Stimulated activated CD4-positive, alpha-beta T cell treated with anti-CD3 and anti-CD28 coated beads, Interleukin-15, amount 100 ng/mL, for 48 hours (primary cell): ENCODE data around the gene PRKD2.

ENCODE experiments used
- DNase-seq, 2 donors: peaks; one replicate each; pipeline ENCODE4 v3.0.0-alpha.2; 2020; ENCODE audit warnings: low read depth in 2 of 2

Gene PRKD2

DNA sequence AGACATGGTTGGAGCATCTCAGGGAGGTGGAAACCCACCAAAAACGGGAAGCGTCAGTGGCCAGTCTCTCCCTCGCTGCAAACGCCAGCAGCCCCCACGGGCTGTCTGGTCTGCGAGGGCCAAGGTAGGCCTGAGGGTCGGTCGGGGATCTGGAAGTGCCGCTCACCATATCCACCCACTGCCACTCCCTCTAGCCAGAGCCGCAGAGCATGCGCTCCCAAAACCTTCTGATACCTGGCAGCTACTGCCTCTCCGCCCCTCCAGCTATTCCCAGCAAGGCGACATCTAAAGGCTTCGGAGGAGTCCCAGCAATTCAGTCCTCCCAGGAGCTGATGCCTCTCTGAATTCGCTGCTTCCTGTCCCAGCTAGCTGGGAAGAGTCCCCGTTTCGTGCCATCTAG, 24.5 kb upstream of the PRKD2 start:
- DNase-seq: no peak

DNA sequence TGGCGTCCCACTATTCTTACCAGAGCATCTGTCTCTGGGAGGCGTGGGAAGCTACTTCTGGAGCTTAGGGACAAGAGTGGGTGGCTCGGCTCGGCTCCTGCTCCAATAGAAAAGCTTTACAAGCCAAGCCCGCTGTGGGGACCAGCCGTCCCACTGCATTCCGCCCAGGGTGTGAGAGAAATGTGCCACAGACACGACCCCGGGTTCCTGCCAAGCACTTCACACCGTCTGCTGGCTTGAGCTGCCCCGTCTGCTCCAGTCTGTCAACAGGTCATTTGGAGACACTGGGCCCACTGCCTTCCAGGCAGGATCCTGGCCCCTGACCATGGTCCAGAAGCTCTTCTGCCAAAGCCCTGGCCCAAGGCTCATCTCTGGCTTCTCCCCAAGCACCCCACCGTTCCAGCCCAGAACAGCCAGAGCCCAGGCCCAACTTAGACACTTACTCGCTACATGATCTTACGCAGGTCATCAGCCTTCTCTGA, 22.4 kb upstream of the PRKD2 start:
- DNase-seq: no peak

DNA sequence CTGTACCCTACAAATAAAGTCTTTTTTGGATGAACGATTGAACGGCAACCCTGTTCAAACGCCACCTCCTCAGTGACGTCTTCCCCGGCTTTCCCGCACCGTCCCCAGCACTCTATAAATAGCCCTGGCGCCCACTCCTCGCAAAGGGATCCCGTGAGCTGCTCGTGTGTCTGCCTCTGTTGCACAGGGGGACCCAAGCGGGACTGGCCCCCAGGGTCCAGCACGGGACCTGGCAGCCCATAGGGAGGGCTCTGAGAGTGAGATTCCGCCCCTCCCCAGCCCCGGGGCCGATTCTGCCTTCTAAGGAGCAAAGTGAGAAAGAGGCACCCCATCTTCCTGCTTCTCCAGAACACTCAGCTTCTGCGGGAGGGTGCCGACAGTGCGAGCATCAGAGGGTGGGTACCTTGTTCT, 20.9 kb upstream of the PRKD2 start:
- DNase-seq: no peak

DNA sequence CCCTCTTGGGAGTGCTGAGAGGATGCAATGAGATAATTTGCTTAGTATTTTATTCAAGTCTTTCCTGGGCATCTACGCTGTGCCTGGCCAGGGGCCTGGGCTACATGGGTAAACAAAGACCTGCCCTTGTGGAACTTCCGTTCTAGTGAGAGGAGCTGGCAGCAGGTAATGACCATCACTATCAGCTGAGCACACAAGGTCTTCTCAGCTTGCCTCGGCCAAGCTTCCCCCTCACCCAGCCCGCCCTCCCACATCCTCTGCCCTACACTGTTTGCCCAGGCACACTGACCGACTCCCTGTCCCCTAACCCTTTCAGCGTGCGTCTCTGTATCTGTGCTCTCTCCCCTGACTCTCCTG, 20.4 kb upstream of the PRKD2 start:
- DNase-seq: no peak

DNA sequence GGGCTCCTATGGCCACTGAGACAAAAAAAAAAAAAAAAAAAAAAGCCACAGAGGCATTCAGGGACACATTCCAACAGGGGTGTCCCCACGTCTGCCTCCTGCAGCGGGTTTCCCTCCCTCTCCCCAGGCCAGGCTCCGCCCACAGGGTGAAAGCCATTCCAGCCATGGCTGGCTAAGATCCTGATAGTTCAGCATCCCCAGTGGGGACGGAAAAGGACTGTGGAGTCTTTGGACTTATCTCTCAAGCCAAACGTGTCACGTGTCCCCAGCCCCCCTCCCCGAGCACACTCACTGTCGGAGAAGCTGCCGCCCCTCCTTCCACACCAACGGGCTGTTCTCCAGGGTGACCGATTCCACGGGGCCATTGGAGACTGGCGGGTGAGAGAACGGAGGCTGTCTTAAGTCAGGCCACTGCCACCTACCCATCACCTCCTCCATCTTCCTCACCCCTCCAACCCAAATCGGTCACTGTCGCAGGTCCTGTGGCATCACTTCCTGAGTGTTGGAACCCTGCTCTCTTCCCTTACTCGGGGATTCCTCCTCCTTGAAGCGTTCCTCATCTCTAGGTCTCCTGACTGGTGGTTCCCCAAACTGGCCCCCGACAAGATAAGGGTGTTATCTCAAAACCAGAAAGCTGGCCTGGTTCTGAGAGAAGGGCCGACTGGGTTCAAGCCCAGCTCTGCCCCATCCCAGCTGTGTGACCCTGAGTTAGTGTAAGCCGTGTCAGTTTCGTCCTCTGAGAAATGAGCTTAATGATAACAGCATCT, 19.8 kb upstream of the PRKD2 start:
- DNase-seq: no peak

DNA sequence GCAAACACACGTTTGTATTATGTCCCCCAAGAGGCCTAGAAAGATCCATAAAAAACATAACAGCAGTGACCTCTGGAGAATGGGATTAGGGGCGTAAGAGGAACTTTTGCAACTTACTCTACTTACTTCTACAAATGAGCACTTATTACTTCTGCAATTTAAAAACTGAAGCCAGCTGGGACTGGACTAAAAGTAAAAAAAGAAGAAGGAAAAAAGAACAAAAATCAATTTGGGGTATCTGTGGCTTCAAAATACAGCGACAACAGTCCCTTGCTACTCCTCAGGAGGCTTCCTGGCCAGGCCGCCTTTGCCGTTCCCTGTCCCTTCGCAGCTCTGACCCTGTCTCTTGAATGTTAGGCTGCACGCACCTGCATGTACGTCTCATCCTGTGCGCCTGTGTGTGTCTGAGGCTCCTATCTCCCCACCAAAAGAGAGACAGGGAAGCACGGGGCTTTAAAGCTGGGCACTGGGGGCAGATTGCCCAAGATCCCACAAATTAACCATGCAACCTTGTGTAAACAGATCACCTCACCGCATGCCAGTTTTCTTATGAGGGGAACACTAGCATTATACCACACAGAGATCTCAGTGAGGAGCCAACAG, 16.9 kb upstream of the PRKD2 start:
- no peak for DNase-seq

DNA sequence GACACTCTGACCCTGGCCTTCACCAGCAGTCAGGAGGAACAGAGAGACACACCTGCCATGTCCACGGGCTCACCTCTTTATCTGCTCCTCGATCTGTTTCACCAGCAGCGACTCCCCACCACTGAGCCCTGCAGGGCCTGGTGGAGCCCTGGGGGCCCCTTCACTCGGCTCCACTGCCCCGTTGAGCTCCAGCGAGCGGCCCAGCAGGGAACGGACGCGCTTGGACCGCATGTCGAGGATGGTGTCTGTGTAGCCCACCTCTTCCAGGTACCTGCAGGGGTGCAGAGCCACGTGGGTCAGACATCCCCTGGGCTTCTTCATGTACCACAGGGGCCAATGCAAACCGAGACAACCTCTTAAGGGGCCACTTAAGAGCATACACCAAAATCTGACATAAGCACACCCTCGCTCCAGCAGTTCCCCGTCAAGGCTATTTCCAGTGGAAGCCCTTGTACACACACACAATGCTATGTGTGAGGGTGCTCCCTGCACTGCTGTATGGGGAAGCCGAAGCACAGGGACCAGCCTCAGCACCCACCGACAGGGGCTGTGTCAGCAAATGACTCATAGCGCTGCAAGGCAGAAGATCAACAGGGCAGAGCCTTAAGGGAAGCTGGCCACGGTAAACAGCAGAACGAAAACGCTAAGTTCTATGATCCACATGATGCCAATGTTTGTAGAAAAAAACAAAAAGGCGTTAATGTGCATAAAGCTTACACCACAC, 16.2 kb upstream of the PRKD2 start:
- DNase-seq: no peak

DNA sequence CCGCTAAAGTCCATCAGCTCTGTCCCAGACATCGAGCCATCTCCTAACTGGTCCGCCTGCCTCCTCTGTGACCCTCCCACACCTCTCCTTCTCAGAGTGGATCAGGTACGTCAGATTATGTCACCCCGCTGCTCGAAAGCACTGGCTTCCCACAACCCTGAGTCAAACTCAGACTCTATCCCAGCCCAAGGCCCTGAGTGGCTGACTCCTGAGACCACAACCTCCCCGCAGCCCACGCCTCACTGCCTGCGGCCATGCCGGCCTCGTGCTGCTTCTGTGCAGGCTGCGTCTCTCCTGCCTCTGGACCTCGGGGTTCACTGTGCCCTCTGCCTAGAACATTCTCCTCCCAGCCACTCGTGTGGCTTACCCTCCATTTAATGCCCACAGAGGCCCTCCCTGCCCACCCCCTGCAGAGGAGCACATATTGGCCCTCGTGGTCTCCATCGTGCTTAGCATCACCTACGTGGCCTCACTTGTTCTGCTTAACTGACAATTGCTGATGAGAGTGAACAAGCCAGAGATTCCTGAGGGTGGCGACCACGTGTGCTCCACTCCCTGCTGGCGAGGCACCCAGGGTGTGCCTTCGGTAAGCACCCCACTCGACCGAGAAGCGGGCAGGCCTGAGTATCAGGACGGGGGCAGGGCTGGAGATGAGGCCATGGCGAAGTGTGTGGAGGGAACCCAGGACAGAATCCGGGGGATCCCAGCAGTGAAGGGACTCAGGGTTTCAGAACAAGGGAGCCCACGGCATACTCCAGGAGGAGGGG, 15.4 kb upstream of the PRKD2 start:
- no peak for DNase-seq

DNA sequence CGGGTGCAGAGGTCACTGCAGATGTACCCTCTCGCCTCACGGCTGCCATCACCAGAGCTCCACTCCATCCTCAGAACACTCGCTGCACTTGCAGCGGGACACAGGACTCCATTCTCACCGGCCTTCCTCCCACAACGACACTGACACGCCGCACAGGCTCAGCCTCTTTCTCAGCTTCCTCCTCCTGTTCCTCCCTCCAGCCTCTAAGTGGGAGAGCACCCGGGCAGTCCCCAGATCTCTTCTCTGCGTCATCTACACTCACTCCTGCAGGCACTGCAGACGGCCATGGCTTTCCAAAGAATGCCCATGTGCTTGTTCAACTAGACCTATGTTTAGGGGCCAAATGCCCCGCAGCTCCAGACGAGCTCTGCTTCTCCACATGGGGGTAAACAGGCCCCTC, 14.7 kb upstream of the PRKD2 start:
- no peak for DNase-seq

DNA sequence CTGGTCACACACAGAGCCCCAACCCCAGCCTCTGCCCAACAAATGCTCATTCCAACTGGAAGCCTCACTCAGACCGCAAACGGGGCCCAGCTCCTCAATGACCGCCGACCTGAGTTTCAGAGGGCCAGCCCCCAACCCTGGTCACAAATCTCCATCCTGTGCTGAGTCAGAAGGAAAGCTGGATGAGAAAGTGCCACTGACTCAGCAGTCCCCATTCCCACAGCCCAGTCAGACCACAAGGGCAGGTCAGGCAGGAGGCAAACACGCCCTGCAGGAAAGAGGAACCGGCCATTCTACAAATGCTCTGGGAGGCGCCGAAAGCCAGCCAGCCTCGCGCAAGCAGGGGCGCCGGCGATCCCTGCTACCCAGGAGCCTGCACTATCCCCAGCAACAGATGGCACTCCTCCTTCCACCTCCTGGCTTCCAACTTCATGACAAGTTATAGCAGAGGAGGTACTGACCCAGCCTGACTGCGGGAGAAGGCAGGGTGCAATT, 14.1 kb upstream of the PRKD2 start:
- no peak for DNase-seq

DNA sequence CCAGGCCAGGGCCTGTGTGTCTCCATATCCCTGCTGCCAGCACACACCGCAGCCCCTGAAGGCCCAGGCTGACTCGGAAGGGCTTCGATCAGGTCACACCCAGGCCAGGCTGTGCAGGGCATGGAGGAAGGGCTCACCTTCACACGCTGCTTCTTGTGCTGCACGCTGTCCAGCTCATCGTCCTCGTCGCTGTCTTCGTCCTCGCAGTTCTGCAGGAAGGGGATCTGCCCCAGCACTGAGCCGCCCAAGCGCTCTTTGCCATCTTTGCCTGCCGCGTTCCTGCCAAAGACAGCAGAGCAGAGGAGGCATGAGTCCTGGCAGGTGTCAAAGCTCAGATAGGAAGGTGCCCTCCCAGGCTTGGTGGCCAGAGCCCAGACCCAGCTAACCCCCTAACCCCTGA, 13.7 kb upstream of the PRKD2 start:
- no peak for DNase-seq

DNA sequence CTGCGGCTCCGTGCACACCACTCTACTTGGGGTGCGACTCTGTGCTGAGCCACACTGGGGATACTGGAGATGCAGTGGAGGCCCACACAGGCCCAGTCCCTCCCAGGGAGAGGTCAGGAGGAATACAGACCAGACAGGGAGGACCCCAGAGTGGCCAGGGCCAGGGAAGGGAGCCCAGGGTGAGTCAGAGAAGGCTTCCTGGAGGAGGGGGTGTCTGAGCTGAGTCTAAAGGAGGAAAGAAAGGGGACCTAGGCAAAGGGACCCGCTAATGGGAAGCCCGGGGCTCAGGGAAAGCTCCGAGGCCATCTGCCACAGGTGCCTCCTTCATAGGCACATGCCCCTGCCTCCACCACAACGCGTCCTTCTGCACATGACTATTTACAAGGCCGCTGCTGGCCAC, 13.3 kb upstream of the PRKD2 start:
- DNase-seq: no peak

DNA sequence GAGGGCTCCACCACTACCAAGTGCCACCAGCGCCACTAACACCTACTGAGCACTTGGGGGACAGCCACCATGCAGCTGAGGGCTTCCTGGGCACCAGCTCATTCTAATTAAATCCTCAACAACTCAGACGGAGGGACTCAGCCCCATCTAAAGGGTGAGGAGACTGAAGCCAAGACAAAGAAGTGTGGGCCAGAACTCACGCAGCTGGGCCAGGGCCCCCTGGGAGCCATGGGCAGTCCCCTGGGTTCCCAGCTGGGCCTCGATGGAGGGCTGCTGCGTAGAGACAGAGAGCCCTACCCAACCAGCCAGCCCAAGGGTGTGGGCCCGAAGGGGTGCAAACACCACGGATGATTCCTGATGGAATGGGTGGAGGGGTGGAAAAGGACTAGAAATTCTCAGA, 12.8 kb upstream of the PRKD2 start:
- no peak for DNase-seq

DNA sequence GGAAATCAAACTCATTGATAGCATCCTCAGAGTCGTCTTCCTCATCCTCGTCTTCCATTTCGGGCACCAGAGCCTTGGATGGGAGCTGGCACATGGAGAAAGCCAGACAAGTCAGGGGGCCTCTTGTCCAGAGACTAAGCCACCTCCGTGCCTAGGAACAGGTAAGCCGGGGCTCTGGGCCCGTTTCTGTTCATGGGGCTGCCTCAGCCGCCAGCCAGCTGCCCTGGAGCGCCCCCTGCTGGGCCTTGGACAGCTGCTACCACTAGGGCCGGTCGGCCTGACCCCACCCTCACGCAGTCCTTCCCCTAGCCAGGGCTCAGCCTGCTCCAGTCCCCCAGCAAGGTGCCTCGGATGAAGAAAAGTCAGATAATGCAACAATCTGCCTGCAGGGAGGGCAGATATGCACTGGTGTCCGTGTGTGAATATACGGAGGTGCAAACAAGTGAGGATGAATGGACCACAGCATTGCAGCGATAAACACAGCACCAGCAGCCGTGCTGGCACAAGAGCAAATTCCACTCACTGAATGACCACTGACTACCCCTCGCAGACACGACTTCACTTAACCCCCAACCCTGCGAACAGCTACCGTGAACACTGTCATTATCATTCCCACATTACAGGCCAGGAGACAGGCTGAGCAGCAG, 11.9 kb upstream of the PRKD2 start:
- DNase-seq: peak; percentile 53 to 69

DNA sequence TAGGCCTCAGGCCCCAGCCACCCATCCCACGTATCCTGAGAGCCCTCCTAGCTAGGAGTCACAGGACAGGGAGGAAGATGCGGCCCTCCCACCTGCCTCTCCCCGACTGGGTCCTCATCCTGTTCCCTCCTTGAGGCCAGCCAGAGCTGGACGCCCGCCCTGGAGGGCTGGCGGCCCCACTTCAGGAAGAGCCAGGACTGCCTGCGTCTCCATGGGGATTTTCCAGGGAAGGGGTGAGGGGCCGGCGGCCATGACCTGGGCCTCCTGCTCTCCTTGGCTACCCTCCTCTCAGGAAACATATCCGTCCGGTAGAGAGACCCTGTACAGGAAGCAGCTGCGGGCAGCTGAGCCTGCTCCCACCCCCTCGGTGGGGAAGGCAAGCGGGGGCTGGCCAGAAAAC, 11.3 kb upstream of the PRKD2 start:
- no peak for DNase-seq

DNA sequence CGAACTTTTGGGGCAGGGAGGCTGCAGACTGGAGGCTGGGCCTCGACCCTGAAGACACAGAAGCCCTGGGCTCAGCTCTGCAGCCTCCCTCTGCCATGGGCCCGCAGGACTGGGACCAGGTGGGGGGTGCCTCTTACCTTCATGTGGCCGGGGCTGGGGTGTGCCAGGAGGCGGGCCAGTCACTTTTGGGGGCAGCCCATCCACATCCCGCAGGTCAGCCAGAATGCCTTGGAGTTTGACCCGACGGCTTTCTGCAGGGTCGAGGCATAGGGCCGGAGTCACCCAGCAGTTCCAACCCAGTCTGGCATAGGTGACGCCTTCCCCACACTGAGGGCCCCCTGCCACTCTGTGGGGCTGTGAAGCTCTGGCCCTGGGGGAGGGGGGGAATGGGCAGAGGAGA, 10.8 kb upstream of the PRKD2 start:
- no peak for DNase-seq

DNA sequence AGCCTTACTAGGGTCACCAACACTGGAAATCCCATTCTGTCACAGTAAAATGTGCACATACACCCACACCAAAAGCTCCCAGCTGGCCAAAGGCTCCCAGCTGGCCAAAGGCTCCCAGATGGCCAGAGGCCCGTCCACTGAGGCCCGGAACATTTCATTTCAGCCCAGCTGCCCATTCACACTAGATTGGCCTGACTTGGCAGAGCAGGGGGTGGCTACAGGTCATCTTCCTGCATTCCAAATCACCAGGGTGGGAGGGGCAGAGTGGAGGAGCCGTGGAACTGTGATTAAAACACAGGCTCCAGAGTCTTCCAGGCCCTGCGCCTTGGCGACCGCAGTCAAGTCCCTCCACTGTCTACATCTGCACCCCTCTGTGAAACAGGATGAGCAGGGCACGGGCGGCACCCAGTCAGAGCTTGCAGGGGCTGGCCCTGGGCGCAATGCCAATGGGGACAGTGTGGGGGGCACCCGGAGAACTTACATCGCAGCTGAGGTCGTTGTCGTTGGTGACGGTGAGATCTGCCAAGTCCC, 10.1 kb upstream of the PRKD2 start:
- DNase-seq: no peak

DNA sequence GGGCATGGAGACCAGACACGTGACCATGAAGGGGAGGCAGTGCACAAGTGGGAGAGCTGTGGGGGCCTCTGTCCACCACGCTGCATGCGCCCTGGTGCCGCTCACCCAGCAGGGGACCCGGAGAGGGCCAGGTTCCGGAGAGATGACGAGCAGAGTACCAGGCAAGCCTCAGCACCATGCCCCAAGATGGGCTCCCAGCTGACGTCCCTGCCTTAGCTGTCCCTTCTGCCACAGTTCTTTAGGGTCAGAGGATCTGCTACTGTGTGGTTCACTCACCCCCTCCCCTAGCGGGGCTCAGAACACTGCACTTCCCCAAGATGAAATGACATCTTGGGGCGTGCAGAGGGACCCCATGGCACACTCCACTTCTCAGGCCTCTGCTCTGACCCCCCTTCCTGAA, 9.6 kb upstream of the PRKD2 start:
- no peak for DNase-seq

DNA sequence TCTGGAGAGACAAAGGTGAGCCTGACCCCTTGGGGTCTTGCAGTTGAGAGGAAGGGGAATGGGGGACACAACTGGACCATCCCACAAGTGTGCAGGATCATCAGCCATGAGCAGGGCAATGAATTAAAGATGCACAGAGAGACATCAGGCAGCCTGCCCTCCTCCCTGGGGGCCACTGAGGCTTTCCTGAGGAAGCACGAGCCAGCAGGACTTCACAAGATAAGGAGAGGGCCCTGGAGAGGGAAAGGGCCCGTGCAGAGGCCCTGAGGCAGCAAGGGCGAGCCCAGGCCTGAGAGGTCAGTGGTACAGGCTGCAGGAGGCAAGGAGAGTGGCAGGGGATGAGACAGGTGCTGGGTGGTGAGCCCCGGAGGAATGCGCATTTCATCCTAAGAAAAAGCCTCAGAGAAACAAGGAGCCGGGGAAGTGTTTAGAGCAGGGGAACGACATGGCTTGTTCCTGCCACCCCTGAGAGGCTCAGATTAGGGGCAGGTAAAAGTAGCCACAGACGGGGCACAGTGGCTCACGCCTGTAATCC, 9.0 kb upstream of the PRKD2 start:
- DNase-seq: no peak

DNA sequence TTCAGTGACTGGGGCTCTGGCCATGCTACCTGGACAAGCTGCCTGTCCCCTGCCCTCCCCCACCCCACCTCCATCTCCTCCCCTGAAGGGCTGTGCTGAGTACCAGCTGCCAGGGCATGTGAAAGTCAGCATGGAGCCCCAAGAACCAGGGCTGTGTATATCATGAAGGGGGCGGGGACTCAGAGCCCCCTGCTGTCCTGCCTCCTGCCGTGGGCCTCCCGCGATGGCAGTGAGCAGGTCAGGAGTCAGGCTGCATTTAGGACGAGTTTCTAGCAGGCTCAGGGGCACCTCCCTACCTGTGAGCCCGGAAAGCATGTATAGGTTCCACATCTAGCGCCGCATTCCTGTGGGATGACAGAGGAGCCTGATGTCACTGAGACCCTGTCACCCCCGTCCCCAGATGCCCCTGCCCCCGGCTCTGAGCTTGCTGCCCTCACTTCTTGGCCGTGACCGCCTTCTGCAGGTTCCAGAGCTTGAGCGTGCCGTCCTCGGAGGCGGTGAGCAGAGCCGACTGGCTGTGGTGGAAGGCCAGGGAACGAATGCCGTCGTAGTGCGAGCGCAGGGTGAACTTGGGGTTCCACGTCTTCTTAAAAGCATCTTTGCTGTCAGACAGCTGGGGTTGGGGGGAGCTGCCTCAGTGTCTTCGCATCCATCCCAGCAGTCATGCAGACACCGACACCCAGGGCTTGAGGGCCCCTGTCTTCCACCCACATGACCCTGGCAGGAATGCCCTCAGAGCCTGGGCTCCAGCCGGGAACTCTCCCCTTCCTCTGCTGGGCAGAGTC, 8.3 kb upstream of the PRKD2 start:
- DNase-seq: no peak
